ENCODE results near the gene CEP76. TPM values are rescaled to one million over a fixed set of nuclear protein-coding genes. Genes with fewer than 3 reads are reported as not detected.

Gene CEP76
- total RNA-seq, 4 donors from 2014 or later = 5.6 to 35.6 (median 11.7) TPM

GRCh38 chr18:12744103-12744502 is 41.6 kb upstream of the CEP76 start:
- no peak overlapping the region for H3K27ac ChIP-seq
- no peaks in the 10 kb centered on the region for H3K9me3 ChIP-seq
- intact Hi-C loops (cut with DNase I; ENCODE audit: low total_unique reads) = no loop called here
- no peaks in the 10 kb centered on the region for H3K36me3 ChIP-seq
- H3K4me1 ChIP-seq = no peaks in the 10 kb centered on the region
- TF ChIP-seq POLR2A (IDR thresholded peaks at IDR 0.05) = no peak
- TF ChIP-seq, protein P1, sequence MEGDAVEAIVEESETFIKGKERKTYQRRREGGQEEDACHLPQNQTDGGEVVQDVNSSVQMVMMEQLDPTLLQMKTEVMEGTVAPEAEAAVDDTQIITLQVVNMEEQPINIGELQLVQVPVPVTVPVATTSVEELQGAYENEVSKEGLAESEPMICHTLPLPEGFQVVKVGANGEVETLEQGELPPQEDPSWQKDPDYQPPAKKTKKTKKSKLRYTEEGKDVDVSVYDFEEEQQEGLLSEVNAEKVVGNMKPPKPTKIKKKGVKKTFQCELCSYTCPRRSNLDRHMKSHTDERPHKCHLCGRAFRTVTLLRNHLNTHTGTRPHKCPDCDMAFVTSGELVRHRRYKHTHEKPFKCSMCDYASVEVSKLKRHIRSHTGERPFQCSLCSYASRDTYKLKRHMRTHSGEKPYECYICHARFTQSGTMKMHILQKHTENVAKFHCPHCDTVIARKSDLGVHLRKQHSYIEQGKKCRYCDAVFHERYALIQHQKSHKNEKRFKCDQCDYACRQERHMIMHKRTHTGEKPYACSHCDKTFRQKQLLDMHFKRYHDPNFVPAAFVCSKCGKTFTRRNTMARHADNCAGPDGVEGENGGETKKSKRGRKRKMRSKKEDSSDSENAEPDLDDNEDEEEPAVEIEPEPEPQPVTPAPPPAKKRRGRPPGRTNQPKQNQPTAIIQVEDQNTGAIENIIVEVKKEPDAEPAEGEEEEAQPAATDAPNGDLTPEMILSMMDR (IDR thresholded peaks at IDR 0.05) = peak; percentile 22 to 54 (median 27)
- no peak overlapping the region for H3K4me3 ChIP-seq
- DNase-seq = no peak
- H3K27me3 ChIP-seq = no peaks in the 10 kb centered on the region

DNA sequence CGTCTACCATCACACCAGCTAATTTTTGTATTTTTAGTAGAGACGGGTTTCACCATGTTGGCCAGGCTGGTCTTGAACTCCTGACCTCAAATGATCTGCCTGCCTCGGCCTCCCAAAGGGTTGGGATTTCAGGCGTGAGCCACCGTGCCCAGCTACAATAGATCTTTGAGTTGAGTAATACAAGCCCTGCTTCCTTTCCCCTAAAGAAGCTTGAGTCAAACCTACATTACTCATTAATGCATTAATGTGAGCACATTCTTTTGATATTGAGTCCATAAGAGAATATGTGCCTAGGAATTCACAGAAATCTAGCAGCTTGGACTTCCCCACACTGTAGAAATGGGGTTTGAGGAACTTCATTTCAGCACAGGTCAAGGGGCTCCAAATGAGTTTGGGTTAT is 39.9 kb upstream of the CEP76 start:
- no peak for DNase-seq
- Histone ChIP-seq H3K9me3 (no peaks in the 10 kb centered on the region), H3K27me3 (no peaks in the 10 kb centered on the region), H3K4me3 (no peak overlapping the region), H3K4me1 (no peaks in the 10 kb centered on the region), H3K36me3 (no peaks in the 10 kb centered on the region), H3K27ac (no peak overlapping the region)
- intact Hi-C loops (cut with DNase I; ENCODE audit: low total_unique reads) = no loop called here
- TF ChIP-seq, protein P1 (IDR thresholded peaks at IDR 0.05) = no peak
- TF ChIP-seq POLR2A (IDR thresholded peaks at IDR 0.05) = no peak

DNA sequence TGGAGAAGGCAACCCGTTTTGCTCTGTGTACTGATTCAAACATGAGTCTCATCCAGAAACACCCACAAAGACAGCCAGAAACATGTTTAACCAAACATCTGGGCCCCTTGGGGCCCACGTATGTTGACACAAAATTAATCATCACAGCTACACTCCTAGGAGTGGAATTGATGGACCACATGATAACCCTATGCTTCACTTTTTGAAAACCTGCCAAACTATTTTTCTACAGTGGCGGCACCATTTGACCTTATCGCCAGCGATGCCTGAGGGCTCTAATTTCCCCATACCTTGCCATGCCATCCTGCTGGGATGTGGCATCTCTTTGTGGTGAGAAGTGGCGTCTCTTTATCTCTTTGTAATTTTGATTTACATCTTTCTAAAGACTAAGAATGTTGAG is 38.8 kb upstream of the CEP76 start:
- H3K4me3 ChIP-seq = no peak overlapping the region
- intact Hi-C loops (cut with DNase I; ENCODE audit: low total_unique reads) = no loop called here
- no peaks in the 10 kb centered on the region for H3K27me3 ChIP-seq
- TF ChIP-seq, protein P1 (IDR thresholded peaks at IDR 0.05) = no peak
- TF ChIP-seq POLR2A (IDR thresholded peaks at IDR 0.05) = no peak
- H3K4me1 ChIP-seq = no peaks in the 10 kb centered on the region
- H3K9me3 ChIP-seq = no peaks in the 10 kb centered on the region
- no peak for DNase-seq
- no peak overlapping the region for H3K27ac ChIP-seq
- no peaks in the 10 kb centered on the region for H3K36me3 ChIP-seq

DNA sequence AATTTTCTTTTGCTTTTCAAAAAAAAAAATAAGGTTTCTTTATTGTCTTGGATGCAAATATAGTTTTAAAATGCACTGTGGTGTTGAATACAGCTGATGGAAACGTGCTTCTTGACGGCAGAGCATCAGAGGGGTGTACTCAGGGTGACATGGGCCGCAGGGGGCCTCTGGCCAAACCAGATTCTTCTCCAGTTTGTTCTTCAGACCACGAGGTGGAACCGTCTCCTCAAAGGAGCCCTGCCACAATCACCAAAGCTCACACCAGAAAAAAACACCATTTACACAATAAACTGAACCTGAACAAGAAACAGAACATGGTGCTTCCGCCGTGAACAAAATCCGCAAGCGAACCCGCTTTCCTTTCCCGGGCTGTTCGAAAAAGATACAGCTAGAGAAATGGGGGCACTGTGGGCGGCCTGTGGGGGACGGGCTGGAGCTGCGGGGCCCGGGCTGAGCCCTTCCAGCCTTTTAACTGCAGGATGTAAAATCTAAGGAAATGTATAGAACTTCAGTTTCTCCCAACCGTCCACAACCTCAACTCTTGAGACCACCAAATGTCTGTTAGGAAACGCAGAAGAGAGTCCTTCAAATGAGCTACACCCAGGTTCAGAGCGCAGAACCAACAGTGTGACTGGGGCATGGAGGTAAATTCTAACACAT is 34.9 kb upstream of the CEP76 start:
- no peaks in the 10 kb centered on the region for H3K36me3 ChIP-seq
- intact Hi-C loops (cut with DNase I; ENCODE audit: low total_unique reads) = no loop called here
- DNase-seq = no peak

More for the DNA sequence above, 34.9 kb upstream of the CEP76 start:
- no peaks in the 10 kb centered on the region for H3K4me1 ChIP-seq
- no peaks in the 10 kb centered on the region for H3K9me3 ChIP-seq
- H3K4me3 ChIP-seq = no peak overlapping the region
- no peaks in the 10 kb centered on the region for H3K27me3 ChIP-seq
- no peak overlapping the region for H3K27ac ChIP-seq
- no peak for TF ChIP-seq POLR2A (IDR thresholded peaks at IDR 0.05)
- TF ChIP-seq, protein P1 (IDR thresholded peaks at IDR 0.05) = no peak
